Measurements from ENCODE around the gene KCNQ1. TPM values are rescaled to one million over a fixed set of nuclear protein-coding genes. Genes with fewer than 3 reads are reported as not detected.

The KCNQ1 gene
- total RNA-seq, 1 experiment from 2014 or later, result 2.5 TPM

- no peak for TF ChIP-seq ZMAT4 (CRISPR knock-in tag; IDR thresholded peaks at IDR 0.05)
- TF ChIP-seq ZNF512 (CRISPR knock-in tag; IDR thresholded peaks at IDR 0.05; ENCODE audit: borderline replicate concordance), result no peak
- no peak for TF ChIP-seq PRRX2 (CRISPR knock-in tag; IDR thresholded peaks at IDR 0.05)
- no peak for TF ChIP-seq SMAD4 (CRISPR knock-in tag; IDR thresholded peaks at IDR 0.05)
- no peak for TF ChIP-seq CREB1 (CRISPR knock-in tag; IDR thresholded peaks at IDR 0.05)
- TF ChIP-seq FOXP1 (CRISPR knock-in tag; IDR thresholded peaks at IDR 0.05; ENCODE audit: borderline replicate concordance), result no peak
- no peak for TF ChIP-seq ZNF219 (CRISPR knock-in tag; IDR thresholded peaks at IDR 0.05; ENCODE audit: borderline replicate concordance)
- TF ChIP-seq MAX (CRISPR knock-in tag; IDR thresholded peaks at IDR 0.05), result no peak
Observed at GRCh38 chr11:2857276-2857675, 412.5 kb downstream of the KCNQ1 start (continued).

- CTCF ChIA-PET, result interaction anchor here (0.9 to 1.7 kb wide), 8 partner anchors 13 to 439 kb away, joined by 3 to 11 read pairs (median 3); no protein-coding TSS in a partner anchor
- no peak for TF ChIP-seq ZNF232 (CRISPR knock-in tag; IDR thresholded peaks at IDR 0.05)
- no peak for TF ChIP-seq E2F1 (CRISPR knock-in tag; IDR thresholded peaks at IDR 0.05)
- no peak for TF ChIP-seq IRF1 (CRISPR knock-in tag; IDR thresholded peaks at IDR 0.05)
- TF ChIP-seq ZNF219 (CRISPR knock-in tag; IDR thresholded peaks at IDR 0.05; ENCODE audit: borderline replicate concordance), result no peak
- no peak for TF ChIP-seq USF1 (CRISPR knock-in tag; IDR thresholded peaks at IDR 0.05)
- no peak for TF ChIP-seq ZBTB43 (CRISPR knock-in tag; IDR thresholded peaks at IDR 0.05)
- TF ChIP-seq ZNF317 (CRISPR knock-in tag; IDR thresholded peaks at IDR 0.05; ENCODE audit: borderline replicate concordance, low read depth), result no peak
- TF ChIP-seq RELA (CRISPR knock-in tag; IDR thresholded peaks at IDR 0.05; ENCODE audit: borderline replicate concordance), result no peak
- TF ChIP-seq NFE2L1 (CRISPR knock-in tag; IDR thresholded peaks at IDR 0.05), result no peak
- no peak for TF ChIP-seq ZMAT4 (CRISPR knock-in tag; IDR thresholded peaks at IDR 0.05)
- TF ChIP-seq NR1H2 (CRISPR knock-in tag; IDR thresholded peaks at IDR 0.05), result no peak
- TF ChIP-seq TP53 (CRISPR knock-in tag; IDR thresholded peaks at IDR 0.05), result no peak
- TF ChIP-seq MYBL2 (CRISPR knock-in tag; IDR thresholded peaks at IDR 0.05), result no peak
- DNase-seq (ENCODE audit: low spot score) (no peak), ATAC-seq (no peak)
- Mint-ChIP-seq H3K4me3 (no peak overlapping the region), H3K9me3 (no peaks in the 10 kb centered on the region), H3K27me3 (ENCODE audit: low read depth) (peaks cover 62% of the 10 kb centered on the region), H3K27ac (no peak overlapping the region), H3K4me1 (peaks cover 10% of the 10 kb centered on the region; the same call in 1 of the 2 replicates), H3K36me3 (no peaks in the 10 kb centered on the region)
- POLR2A ChIA-PET, result interaction anchor here (0.6 kb wide), 1 partner anchor 9 kb away, joined by 4 read pairs; no protein-coding TSS in a partner anchor
Observed at GRCh38 chr11:2857918-2858317, 413.1 kb downstream of the KCNQ1 start.

Measured in WTC11 (cell line).